Activated naive CD8-positive, alpha-beta T cell treated with anti-CD3 and anti-CD28 coated beads for 36 hours (primary cell): ENCODE results near the gene ECPAS. TPM values are rescaled to one million over a fixed set of nuclear protein-coding genes. Genes with fewer than 3 reads are reported as not detected.
"Not testable (repeated sequence)": the region's sequence is repeated elsewhere in the genome, so short reads cannot be mapped to it uniquely, and the experiment has no call there.

Experiments used
- DNase-seq: peaks from one replicate; pipeline ENCODE4 v3.0.0; 2021
- H3K27ac Mint-ChIP-seq: one replicate; pipeline ENCODE4 v1.8.0; 2022; ENCODE audit warnings: mild to moderate bottlenecking, moderate library complexity, mixed read lengths
- H3K27me3 Mint-ChIP-seq: one replicate; pipeline ENCODE4 v1.8.0; 2022; ENCODE audit warnings: mild to moderate bottlenecking, mixed read lengths
- H3K36me3 Mint-ChIP-seq: one replicate; pipeline ENCODE4 v1.8.0; 2021; ENCODE audit warnings: mild to moderate bottlenecking, mixed read lengths
- H3K4me1 Mint-ChIP-seq: one replicate; pipeline ENCODE4 v1.8.0; 2021; ENCODE audit warnings: mixed read lengths
- H3K4me3 Mint-ChIP-seq: one replicate; pipeline ENCODE4 v1.8.0; 2022; ENCODE audit warnings: mild to moderate bottlenecking, moderate library complexity, mixed read lengths
- H3K9me3 Mint-ChIP-seq: one replicate; pipeline ENCODE4 v1.8.0; 2022; ENCODE audit warnings: mixed read lengths
- total RNA-seq, 2 experiments: library from RNA; stranded (reverse); gene quantifications; one replicate each; pipeline ENCODE4 v1.2.3, GENCODE V29; 2021

ECPAS gene
- total RNA-seq, 2 experiments from 2014 or later: 77.4 to 82.6 TPM

GRCh38 chr9:111497196-111497595 lies 13.0 kb upstream of the ECPAS start:
- not testable (repeated sequence) for H3K9me3 Mint-ChIP-seq, H3K27ac Mint-ChIP-seq, DNase-seq, H3K4me3 Mint-ChIP-seq, H3K4me1 Mint-ChIP-seq, H3K27me3 Mint-ChIP-seq, H3K36me3 Mint-ChIP-seq

- Mint-ChIP-seq H3K4me1 (peaks cover 30% of the 10 kb centered on the region), H3K27ac (peak overlapping the region; percentile 86), H3K9me3 (peaks cover 1% of the 10 kb centered on the region), H3K4me3 (peak overlapping the region; percentile 87), H3K27me3 (peaks cover 6% of the 10 kb centered on the region), H3K36me3 (peaks cover 18% of the 10 kb centered on the region)
- DNase-seq: no peak
Measured at GRCh38 chr9:111484572-111484894, 350 bp upstream of the ECPAS start.

- H3K4me1 Mint-ChIP-seq: peaks cover 34% of the 10 kb centered on the region
- no peak overlapping the region for H3K4me3 Mint-ChIP-seq
- H3K9me3 Mint-ChIP-seq: peaks cover 1% of the 10 kb centered on the region
- H3K27me3 Mint-ChIP-seq: peaks cover 6% of the 10 kb centered on the region
- no peak overlapping the region for H3K27ac Mint-ChIP-seq
- peaks cover 19% of the 10 kb centered on the region for H3K36me3 Mint-ChIP-seq
- DNase-seq: no peak
Measured at GRCh38 chr9:111483439-111483857, 735 bp downstream of the ECPAS start.

- Mint-ChIP-seq H3K27me3 (peaks cover 4% of the 10 kb centered on the region), H3K27ac (peak overlapping the region; percentile 80), H3K36me3 (peaks cover 19% of the 10 kb centered on the region), H3K9me3 (peaks cover 1% of the 10 kb centered on the region), H3K4me1 (peaks cover 34% of the 10 kb centered on the region), H3K4me3 (peak overlapping the region; percentile 87)
- peak; percentile 75 for DNase-seq
Measured at GRCh38 chr9:111482694-111483438, 1.3 kb downstream of the ECPAS start.

- H3K27me3 Mint-ChIP-seq: no peaks in the 10 kb centered on the region
- H3K4me1 Mint-ChIP-seq: peaks cover 41% of the 10 kb centered on the region
- H3K36me3 Mint-ChIP-seq: peaks cover 19% of the 10 kb centered on the region
- H3K27ac Mint-ChIP-seq: peak overlapping the region; percentile 80
- peak overlapping the region; percentile 87 for H3K4me3 Mint-ChIP-seq
- DNase-seq: no peak
- peaks cover 1% of the 10 kb centered on the region for H3K9me3 Mint-ChIP-seq
Measured at GRCh38 chr9:111481885-111482636, 2.1 kb downstream of the ECPAS start.

GRCh38 chr9:111477677-111478076 lies 6.5 kb downstream of the ECPAS start:
- no peak overlapping the region for H3K27ac Mint-ChIP-seq
- peaks cover 20% of the 10 kb centered on the region for H3K36me3 Mint-ChIP-seq
- no peaks in the 10 kb centered on the region for H3K27me3 Mint-ChIP-seq
- peaks cover 51% of the 10 kb centered on the region for H3K4me1 Mint-ChIP-seq
- peaks cover 1% of the 10 kb centered on the region for H3K9me3 Mint-ChIP-seq
- no peak for DNase-seq
- no peak overlapping the region for H3K4me3 Mint-ChIP-seq

GRCh38 chr9:111475195-111475594 lies 9.0 kb downstream of the ECPAS start:
- no peak overlapping the region for H3K27ac Mint-ChIP-seq

GRCh38 chr9:111474385-111474784 lies 9.8 kb downstream of the ECPAS start:
- Mint-ChIP-seq H3K27me3 (no peaks in the 10 kb centered on the region), H3K4me1 (peaks cover 39% of the 10 kb centered on the region), H3K27ac (no peak overlapping the region)

More at GRCh38 chr9:111475195-111475594, 9.0 kb downstream of the ECPAS start:
- Mint-ChIP-seq H3K9me3 (no peaks in the 10 kb centered on the region), H3K4me3 (no peak overlapping the region), H3K27me3 (no peaks in the 10 kb centered on the region), H3K36me3 (peaks cover 11% of the 10 kb centered on the region), H3K4me1 (peaks cover 39% of the 10 kb centered on the region)
- no peak for DNase-seq

GRCh38 chr9:111467778-111468367 lies 16.3 kb downstream of the ECPAS start:
- H3K36me3 Mint-ChIP-seq: peaks cover 29% of the 10 kb centered on the region
- H3K4me1 Mint-ChIP-seq: peaks cover 23% of the 10 kb centered on the region
- no peaks in the 10 kb centered on the region for H3K27me3 Mint-ChIP-seq
- peaks cover 8% of the 10 kb centered on the region for H3K9me3 Mint-ChIP-seq
- no peak overlapping the region for H3K4me3 Mint-ChIP-seq
- DNase-seq: no peak
- no peak overlapping the region for H3K27ac Mint-ChIP-seq

More at GRCh38 chr9:111474385-111474784, 9.8 kb downstream of the ECPAS start:
- H3K4me3 Mint-ChIP-seq: no peak overlapping the region
- DNase-seq: no peak
- H3K36me3 Mint-ChIP-seq: peaks cover 11% of the 10 kb centered on the region
- H3K9me3 Mint-ChIP-seq: no peaks in the 10 kb centered on the region

GRCh38 chr9:111463048-111463447 lies 21.1 kb downstream of the ECPAS start:
- DNase-seq: no peak
- Mint-ChIP-seq H3K9me3 (peaks cover 17% of the 10 kb centered on the region), H3K36me3 (peaks cover 35% of the 10 kb centered on the region), H3K27me3 (no peaks in the 10 kb centered on the region), H3K27ac (no peak overlapping the region), H3K4me3 (no peak overlapping the region), H3K4me1 (peaks cover 25% of the 10 kb centered on the region)

- H3K9me3 Mint-ChIP-seq: peaks cover 13% of the 10 kb centered on the region
- H3K27me3 Mint-ChIP-seq: no peaks in the 10 kb centered on the region
- no peak overlapping the region for H3K4me3 Mint-ChIP-seq
- H3K27ac Mint-ChIP-seq: no peak overlapping the region
- DNase-seq: no peak
- H3K36me3 Mint-ChIP-seq: peaks cover 24% of the 10 kb centered on the region
- H3K4me1 Mint-ChIP-seq: peaks cover 23% of the 10 kb centered on the region
Measured at GRCh38 chr9:111458139-111459009, 25.8 kb downstream of the ECPAS start.

- Mint-ChIP-seq H3K27ac (no peak overlapping the region), H3K27me3 (no peaks in the 10 kb centered on the region), H3K9me3 (peaks cover under 1% of the 10 kb centered on the region), H3K36me3 (peaks cover 9% of the 10 kb centered on the region), H3K4me3 (no peak overlapping the region), H3K4me1 (peaks cover 30% of the 10 kb centered on the region)
- no peak for DNase-seq
Measured at GRCh38 chr9:111456529-111456928, 27.7 kb downstream of the ECPAS start.

GRCh38 chr9:111455638-111456037 lies 28.5 kb downstream of the ECPAS start:
- H3K36me3 Mint-ChIP-seq: peaks cover 8% of the 10 kb centered on the region
- no peaks in the 10 kb centered on the region for H3K9me3 Mint-ChIP-seq
- no peak overlapping the region for H3K27ac Mint-ChIP-seq

GRCh38 chr9:111454751-111455150 lies 29.4 kb downstream of the ECPAS start:
- Mint-ChIP-seq H3K27ac (no peak overlapping the region), H3K27me3 (no peaks in the 10 kb centered on the region), H3K4me1 (peaks cover 37% of the 10 kb centered on the region), H3K4me3 (no peak overlapping the region), H3K9me3 (no peaks in the 10 kb centered on the region), H3K36me3 (peaks cover 14% of the 10 kb centered on the region)
- DNase-seq: no peak

More at GRCh38 chr9:111455638-111456037, 28.5 kb downstream of the ECPAS start:
- Mint-ChIP-seq H3K4me1 (peaks cover 34% of the 10 kb centered on the region), H3K27me3 (no peaks in the 10 kb centered on the region), H3K4me3 (no peak overlapping the region)
- DNase-seq: no peak
